ENCODE data around the gene GLB1L2.
"Not testable (repeated sequence)": the region's sequence is repeated elsewhere in the genome, so short reads cannot be mapped to it uniquely, and the experiment has no call there.

Gene GLB1L2, protein sequence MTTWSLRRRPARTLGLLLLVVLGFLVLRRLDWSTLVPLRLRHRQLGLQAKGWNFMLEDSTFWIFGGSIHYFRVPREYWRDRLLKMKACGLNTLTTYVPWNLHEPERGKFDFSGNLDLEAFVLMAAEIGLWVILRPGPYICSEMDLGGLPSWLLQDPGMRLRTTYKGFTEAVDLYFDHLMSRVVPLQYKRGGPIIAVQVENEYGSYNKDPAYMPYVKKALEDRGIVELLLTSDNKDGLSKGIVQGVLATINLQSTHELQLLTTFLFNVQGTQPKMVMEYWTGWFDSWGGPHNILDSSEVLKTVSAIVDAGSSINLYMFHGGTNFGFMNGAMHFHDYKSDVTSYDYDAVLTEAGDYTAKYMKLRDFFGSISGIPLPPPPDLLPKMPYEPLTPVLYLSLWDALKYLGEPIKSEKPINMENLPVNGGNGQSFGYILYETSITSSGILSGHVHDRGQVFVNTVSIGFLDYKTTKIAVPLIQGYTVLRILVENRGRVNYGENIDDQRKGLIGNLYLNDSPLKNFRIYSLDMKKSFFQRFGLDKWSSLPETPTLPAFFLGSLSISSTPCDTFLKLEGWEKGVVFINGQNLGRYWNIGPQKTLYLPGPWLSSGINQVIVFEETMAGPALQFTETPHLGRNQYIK

DNA sequence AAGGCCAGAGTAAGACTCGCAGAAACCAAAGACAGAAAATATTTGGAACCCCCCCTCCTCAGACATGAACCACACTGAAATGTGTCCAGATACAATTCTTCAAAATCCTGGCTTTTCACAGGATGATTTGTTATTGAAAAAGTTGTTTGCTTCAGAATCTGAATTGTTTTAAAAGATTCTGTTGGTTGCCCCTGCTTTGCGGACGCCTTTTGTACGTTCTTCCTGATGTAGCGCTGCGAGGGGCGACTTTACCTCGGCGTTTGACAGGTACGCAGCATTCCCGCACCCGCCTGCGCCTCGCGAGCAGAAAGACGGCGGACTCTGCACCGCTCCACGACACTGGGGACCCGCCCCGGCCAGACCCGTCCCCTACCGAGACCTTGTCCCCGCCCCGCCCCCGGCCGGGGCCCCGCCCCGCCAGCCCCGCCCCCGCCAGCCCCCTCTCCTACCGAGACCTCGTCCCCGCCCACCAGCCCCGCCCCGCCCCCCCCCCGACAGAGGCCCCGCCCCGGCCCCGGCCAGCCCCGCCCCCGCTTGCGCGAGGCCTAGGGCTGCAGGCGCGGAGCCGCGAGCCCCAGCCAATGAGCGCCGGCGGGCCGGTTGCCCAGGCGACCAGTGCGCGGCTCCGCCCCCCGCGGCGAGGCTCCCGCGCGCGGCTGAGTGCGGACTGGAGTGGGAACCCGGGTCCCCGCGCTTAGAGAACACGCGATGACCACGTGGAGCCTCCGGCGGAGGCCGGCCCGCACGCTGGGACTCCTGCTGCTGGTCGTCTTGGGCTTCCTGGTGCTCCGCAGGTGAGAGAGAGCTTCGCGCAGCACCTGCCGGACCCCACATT is at the start of gene GLB1L2:
GLB1L2 (plus strand) TSS at position 635 of the 835 bp plus-strand sequence; CDS start at position 709, 74 bp downstream.
- TF ChIP-seq, protein P1, sequence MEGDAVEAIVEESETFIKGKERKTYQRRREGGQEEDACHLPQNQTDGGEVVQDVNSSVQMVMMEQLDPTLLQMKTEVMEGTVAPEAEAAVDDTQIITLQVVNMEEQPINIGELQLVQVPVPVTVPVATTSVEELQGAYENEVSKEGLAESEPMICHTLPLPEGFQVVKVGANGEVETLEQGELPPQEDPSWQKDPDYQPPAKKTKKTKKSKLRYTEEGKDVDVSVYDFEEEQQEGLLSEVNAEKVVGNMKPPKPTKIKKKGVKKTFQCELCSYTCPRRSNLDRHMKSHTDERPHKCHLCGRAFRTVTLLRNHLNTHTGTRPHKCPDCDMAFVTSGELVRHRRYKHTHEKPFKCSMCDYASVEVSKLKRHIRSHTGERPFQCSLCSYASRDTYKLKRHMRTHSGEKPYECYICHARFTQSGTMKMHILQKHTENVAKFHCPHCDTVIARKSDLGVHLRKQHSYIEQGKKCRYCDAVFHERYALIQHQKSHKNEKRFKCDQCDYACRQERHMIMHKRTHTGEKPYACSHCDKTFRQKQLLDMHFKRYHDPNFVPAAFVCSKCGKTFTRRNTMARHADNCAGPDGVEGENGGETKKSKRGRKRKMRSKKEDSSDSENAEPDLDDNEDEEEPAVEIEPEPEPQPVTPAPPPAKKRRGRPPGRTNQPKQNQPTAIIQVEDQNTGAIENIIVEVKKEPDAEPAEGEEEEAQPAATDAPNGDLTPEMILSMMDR (IDR thresholded peaks at IDR 0.05; ENCODE audit: low read depth, low read length) = no peak
- DNase-seq (ENCODE audit: extremely low read depth, low read depth) = no peak

DNA sequence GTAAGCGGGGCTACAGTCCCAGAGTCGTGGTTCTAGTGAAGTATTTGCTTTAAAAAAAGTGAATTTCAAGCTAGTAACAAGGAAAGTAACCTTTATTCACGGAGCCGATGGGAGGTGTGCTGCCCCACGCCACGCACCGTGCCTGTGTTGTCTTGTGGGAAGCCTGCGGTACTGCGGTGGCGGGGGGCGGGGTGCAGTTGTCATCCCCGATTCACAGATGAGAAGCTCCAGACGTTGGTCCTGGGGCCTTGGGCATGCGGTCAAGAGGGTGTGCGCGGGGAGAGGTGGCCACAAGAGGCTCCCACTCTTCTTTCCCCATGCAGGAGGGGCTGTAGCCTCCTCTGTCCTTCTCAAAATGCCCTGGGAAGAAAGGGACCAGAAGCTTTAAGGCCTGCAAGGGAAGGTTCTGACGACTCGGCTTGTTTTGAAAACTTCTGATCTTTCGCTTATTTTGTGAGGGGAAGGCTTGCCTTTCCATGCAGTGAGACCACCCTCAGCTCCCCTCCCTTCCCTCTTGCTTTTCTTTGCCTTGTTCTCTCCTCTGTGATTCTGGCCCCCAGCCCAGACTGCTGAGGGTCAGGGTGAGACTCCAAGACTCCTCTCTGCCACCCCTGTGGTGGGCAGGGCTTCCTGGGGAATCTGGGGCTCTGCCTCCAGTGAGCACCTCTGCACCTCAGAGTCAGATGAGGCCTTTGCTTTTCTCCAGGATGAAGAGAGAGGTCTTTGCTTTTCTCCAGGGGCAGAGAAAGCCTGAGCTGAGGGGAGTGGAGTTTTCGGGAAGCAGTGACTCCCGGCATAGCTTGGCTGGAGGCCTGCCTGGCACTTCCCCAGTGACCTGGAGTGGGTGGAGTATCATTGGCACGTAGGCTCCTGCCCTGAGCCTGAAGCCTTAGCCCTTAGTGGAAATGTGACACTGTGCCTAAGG is 49.4 kb upstream of the GLB1L2 start:
- DNase-seq (ENCODE audit: extremely low read depth, low read depth) = no peak
- TF ChIP-seq, protein P1 (IDR thresholded peaks at IDR 0.05; ENCODE audit: low read depth, low read length) = no peak

DNA sequence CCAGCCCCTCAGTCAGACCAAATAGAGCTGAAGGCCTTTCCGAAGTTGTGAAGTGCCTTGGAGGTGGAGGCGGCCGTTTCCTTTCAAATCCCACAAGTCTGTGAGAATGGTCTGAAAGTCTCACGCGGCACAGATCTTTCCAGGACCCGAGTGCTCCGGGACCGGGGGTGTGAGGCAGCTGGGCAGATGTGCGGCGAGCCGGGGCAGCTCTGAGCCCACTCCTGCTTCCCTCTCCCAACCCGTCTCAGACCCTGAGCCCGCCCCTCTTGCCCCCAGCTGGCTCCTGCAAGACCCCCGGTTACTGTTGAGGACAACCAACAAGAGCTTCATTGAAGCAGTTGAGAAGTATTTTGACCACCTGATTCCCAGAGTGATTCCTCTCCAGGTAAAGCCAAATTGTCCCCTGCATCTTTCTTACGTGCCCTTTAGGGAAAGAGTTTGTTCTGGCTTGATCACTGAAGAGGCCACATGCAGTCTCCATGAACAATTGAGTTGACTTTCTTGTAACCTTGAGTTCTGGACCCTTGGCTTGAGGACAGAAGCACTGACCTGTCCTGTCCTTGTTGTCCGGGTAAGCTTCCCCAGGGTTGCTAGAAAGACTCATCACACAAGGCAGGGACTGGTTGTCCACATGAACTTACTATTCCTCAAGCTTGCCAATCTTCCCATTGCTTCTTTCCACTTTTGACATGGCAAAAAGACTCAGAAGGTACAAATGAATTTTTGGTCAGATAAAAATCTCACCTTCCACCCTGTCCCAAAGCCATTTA is 48.1 kb upstream of the GLB1L2 start:
- DNase-seq (ENCODE audit: extremely low read depth, low read depth) = no peak
- TF ChIP-seq, protein P1 (IDR thresholded peaks at IDR 0.05; ENCODE audit: low read depth, low read length) = no peak

DNA sequence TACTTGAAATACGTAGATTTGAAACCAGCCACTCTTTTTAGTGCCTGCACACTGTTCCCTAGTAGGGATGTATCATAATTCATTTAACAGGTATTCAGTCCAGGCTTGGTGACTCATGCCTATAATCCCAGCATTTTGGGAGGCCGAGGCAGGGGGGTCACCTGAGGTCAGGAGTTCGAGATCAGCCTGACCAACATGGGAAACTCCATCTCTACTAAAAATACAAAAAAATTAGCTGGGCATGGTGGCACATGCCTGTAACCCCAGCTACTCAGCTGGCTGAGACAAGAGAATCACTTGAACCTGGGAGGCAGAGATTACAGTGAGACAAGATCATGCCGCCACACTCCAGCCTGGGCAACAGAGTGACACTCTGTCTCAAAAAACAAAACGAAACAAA is 47.4 kb upstream of the GLB1L2 start:
- DNase-seq (ENCODE audit: extremely low read depth, low read depth) = not testable (repeated sequence)

DNA sequence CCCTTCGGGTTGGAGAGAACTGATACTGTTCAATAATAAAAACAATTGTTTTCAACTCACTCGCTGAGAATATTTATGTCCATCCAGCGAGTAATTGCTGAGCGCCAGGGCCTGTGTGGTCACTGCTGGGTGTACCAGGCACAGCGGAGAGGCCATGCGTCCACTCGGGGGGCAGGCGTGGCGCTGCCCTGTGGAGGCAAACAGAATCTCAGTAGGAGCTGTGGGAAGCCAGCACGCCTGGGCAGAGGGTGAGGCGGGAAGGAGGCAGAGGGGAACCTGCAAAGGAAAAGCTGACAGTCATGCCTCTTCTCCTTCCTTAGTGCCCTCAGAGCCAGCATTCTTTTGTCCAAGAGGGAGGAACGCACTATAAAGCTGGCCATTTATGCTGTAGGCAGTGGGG is 44.2 kb upstream of the GLB1L2 start:
- TF ChIP-seq, protein P1 (IDR thresholded peaks at IDR 0.05; ENCODE audit: low read depth, low read length) = no peak
- DNase-seq (ENCODE audit: extremely low read depth, low read depth) = no peak

DNA sequence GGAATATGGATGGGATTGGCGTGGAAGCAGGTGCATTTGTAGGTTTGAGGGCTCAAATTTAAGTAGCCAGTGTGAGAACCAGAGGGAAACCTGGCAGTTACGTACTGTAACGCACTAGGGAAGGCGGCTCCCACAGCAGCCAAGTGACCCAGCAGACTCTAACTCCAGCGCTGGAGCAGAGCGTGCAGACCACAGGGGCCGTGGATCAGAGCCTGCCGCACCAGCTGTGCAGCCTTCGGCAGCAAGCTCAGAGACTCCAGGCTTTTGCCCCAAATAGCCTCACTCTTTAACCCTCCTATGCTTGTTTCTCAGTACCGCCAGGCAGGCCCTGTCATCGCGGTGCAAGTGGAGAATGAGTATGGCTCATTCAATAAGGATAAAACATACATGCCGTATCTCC is 43.3 kb upstream of the GLB1L2 start:
- TF ChIP-seq, protein P1 (IDR thresholded peaks at IDR 0.05; ENCODE audit: low read depth, low read length) = no peak
- DNase-seq (ENCODE audit: extremely low read depth, low read depth) = no peak

All from AG09319 (cell line).